ENCODE measurements around the gene CPNE7.
A peak's percentile ranks its signal among the peaks of the same experiment; 100 is the strongest.

The CPNE7 gene

GRCh38 chr16:89561142-89561883, 14.2 kb upstream of the CPNE7 start:
- H3K9ac ChIP-seq (ENCODE audit: insufficient read length), result peak overlapping the region; percentile 94
- peak overlapping the region; percentile 80; the same call in 1 of the 2 replicates for H3K27ac ChIP-seq
- no peak for DNase-seq (ENCODE audit: low read depth, low spot score)
- peaks cover 37% of the 10 kb centered on the region for H3K36me3 ChIP-seq (ENCODE audit: insufficient read depth, low read length)
- H3K9me3 ChIP-seq (ENCODE audit: low read depth, low read length), result no peaks in the 10 kb centered on the region
- H3K4me3 ChIP-seq, result peak overlapping the region; percentile 86
- no peak for TF ChIP-seq POLR2AphosphoS5 (IDR thresholded peaks at IDR 0.05; ENCODE audit: borderline replicate concordance, low read depth, low read length)
- no peak for TF ChIP-seq EZH2 (IDR thresholded peaks at IDR 0.05)
- no peak for TF ChIP-seq FOXP2 (optimal IDR thresholded peaks at IDR 0.05; ENCODE audit: control extremely low read depth, extremely low read length, insufficient read depth)

- TF ChIP-seq FOXP2 (optimal IDR thresholded peaks at IDR 0.05; ENCODE audit: control extremely low read depth, extremely low read length, insufficient read depth), result no peak
- no peak for TF ChIP-seq EZH2 (IDR thresholded peaks at IDR 0.05)
- TF ChIP-seq POLR2AphosphoS5 (IDR thresholded peaks at IDR 0.05; ENCODE audit: borderline replicate concordance, low read depth, low read length), result no peak
- peaks cover 37% of the 10 kb centered on the region for H3K36me3 ChIP-seq (ENCODE audit: insufficient read depth, low read length)
- peak overlapping the region; percentile 40; the same call in 1 of the 2 replicates for H3K27ac ChIP-seq
- peak overlapping the region; percentile 86 for H3K4me3 ChIP-seq
- no peak for DNase-seq (ENCODE audit: low read depth, low spot score)
- H3K9me3 ChIP-seq (ENCODE audit: low read depth, low read length), result no peaks in the 10 kb centered on the region
- H3K9ac ChIP-seq (ENCODE audit: insufficient read length), result peak overlapping the region; percentile 94
Measured at GRCh38 chr16:89561884-89562599, 13.5 kb upstream of the CPNE7 start.

- Histone ChIP-seq H3K36me3 (ENCODE audit: insufficient read depth, low read length) (peaks cover 37% of the 10 kb centered on the region), H3K27ac (peak overlapping the region; percentile 40; the same call in 1 of the 2 replicates), H3K9me3 (ENCODE audit: low read depth, low read length) (no peaks in the 10 kb centered on the region), H3K4me3 (peak overlapping the region; percentile 86), H3K9ac (ENCODE audit: insufficient read length) (peak overlapping the region; percentile 94)
- DNase-seq (ENCODE audit: low read depth, low spot score), result no peak
- TF ChIP-seq EZH2 (IDR thresholded peaks at IDR 0.05) (no peak), FOXP2 (optimal IDR thresholded peaks at IDR 0.05; ENCODE audit: control extremely low read depth, extremely low read length, insufficient read depth) (no peak), POLR2AphosphoS5 (IDR thresholded peaks at IDR 0.05; ENCODE audit: borderline replicate concordance, low read depth, low read length) (no peak)
Measured at GRCh38 chr16:89562939-89563338, 12.6 kb upstream of the CPNE7 start.

- TF ChIP-seq EZH2 (IDR thresholded peaks at IDR 0.05), result no peak
- no peak for TF ChIP-seq POLR2AphosphoS5 (IDR thresholded peaks at IDR 0.05; ENCODE audit: borderline replicate concordance, low read depth, low read length)
- TF ChIP-seq FOXP2 (optimal IDR thresholded peaks at IDR 0.05; ENCODE audit: control extremely low read depth, extremely low read length, insufficient read depth), result no peak
- H3K9ac ChIP-seq (ENCODE audit: insufficient read length), result no peak overlapping the region
- H3K36me3 ChIP-seq (ENCODE audit: insufficient read depth, low read length), result peaks cover 37% of the 10 kb centered on the region
- no peaks in the 10 kb centered on the region for H3K9me3 ChIP-seq (ENCODE audit: low read depth, low read length)
- no peak overlapping the region for H3K27ac ChIP-seq
- DNase-seq (ENCODE audit: low read depth, low spot score), result no peak
- no peak overlapping the region for H3K4me3 ChIP-seq
Measured at GRCh38 chr16:89563639-89564392, 11.7 kb upstream of the CPNE7 start.

- peaks cover 37% of the 10 kb centered on the region for H3K36me3 ChIP-seq (ENCODE audit: insufficient read depth, low read length)
- TF ChIP-seq POLR2AphosphoS5 (IDR thresholded peaks at IDR 0.05; ENCODE audit: borderline replicate concordance, low read depth, low read length), result peak; percentile 50
- TF ChIP-seq EZH2 (IDR thresholded peaks at IDR 0.05), result no peak
- no peak for DNase-seq (ENCODE audit: low read depth, low spot score)
- H3K9ac ChIP-seq (ENCODE audit: insufficient read length), result no peak overlapping the region
- no peak overlapping the region for H3K4me3 ChIP-seq
- H3K27ac ChIP-seq, result no peak overlapping the region
- no peaks in the 10 kb centered on the region for H3K9me3 ChIP-seq (ENCODE audit: low read depth, low read length)
Measured at GRCh38 chr16:89564476-89565255, 10.9 kb upstream of the CPNE7 start.

GRCh38 chr16:89565256-89565505, 10.4 kb upstream of the CPNE7 start:
- Histone ChIP-seq H3K4me3 (no peak overlapping the region), H3K36me3 (ENCODE audit: insufficient read depth, low read length) (peaks cover 37% of the 10 kb centered on the region), H3K27ac (no peak overlapping the region), H3K9me3 (ENCODE audit: low read depth, low read length) (no peaks in the 10 kb centered on the region), H3K9ac (ENCODE audit: insufficient read length) (no peak overlapping the region)
- no peak for DNase-seq (ENCODE audit: low read depth, low spot score)
- TF ChIP-seq POLR2AphosphoS5 (IDR thresholded peaks at IDR 0.05; ENCODE audit: borderline replicate concordance, low read depth, low read length), result no peak
- no peak for TF ChIP-seq FOXP2 (optimal IDR thresholded peaks at IDR 0.05; ENCODE audit: control extremely low read depth, extremely low read length, insufficient read depth)
- no peak for TF ChIP-seq EZH2 (IDR thresholded peaks at IDR 0.05)

GRCh38 chr16:89565506-89566372, 9.8 kb upstream of the CPNE7 start:
- no peak overlapping the region for H3K27ac ChIP-seq
- H3K36me3 ChIP-seq (ENCODE audit: insufficient read depth, low read length), result peaks cover 37% of the 10 kb centered on the region
- peak overlapping the region; percentile 18; the same call in 1 of the 2 replicates for H3K4me3 ChIP-seq
- no peak overlapping the region for H3K9ac ChIP-seq (ENCODE audit: insufficient read length)
- no peak for DNase-seq (ENCODE audit: low read depth, low spot score)
- TF ChIP-seq FOXP2 (optimal IDR thresholded peaks at IDR 0.05; ENCODE audit: control extremely low read depth, extremely low read length, insufficient read depth), result no peak
- TF ChIP-seq EZH2 (IDR thresholded peaks at IDR 0.05), result no peak
- peak; percentile 33; the same call in 1 of the 2 replicates for TF ChIP-seq POLR2AphosphoS5 (IDR thresholded peaks at IDR 0.05; ENCODE audit: borderline replicate concordance, low read depth, low read length)
- no peaks in the 10 kb centered on the region for H3K9me3 ChIP-seq (ENCODE audit: low read depth, low read length)
